NK-92 (cell line): ENCODE results near the gene MZB1.
"Not testable (repeated sequence)": the region's sequence is repeated elsewhere in the genome, so short reads cannot be mapped to it uniquely, and the experiment has no call there.

Source experiments
- DNase-seq: peaks from one replicate; lab custom pipeline; 2025; ENCODE audit not compliant: unreplicated experiment; lab: John Stamatoyannopoulos, UW

The MZB1 gene

GRCh38 chr5:139410993-139411828, 21.5 kb upstream of the MZB1 start:
- no peak for DNase-seq

- no peak for DNase-seq
Observed at GRCh38 chr5:139410121-139410992, 20.6 kb upstream of the MZB1 start.

GRCh38 chr5:139409116-139409515, 19.4 kb upstream of the MZB1 start:
- DNase-seq, result not testable (repeated sequence)

- no peak for DNase-seq
Observed at GRCh38 chr5:139408191-139408590, 18.5 kb upstream of the MZB1 start.

GRCh38 chr5:139407517-139407916, 17.8 kb upstream of the MZB1 start:
- no peak for DNase-seq

GRCh38 chr5:139406963-139407362, 17.2 kb upstream of the MZB1 start:
- DNase-seq, result no peak

DNA sequence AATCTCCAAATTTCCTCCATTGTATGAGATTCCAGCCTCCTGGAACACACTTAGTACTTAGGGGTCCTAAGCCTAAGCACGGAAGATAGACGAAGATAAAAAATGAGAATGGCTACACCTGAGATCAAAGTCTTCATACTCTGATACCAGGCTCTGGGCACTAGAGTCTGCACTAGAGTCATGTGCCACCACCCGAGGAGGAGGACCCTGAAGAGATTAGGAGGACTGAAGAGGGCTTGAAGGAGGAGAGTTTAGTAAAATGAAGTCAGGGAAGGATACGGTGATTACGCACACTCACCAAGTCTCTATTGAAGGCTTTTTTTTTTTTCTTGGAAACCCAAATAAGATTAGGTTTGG, 14.7 kb upstream of the MZB1 start:
- DNase-seq, result no peak

DNA sequence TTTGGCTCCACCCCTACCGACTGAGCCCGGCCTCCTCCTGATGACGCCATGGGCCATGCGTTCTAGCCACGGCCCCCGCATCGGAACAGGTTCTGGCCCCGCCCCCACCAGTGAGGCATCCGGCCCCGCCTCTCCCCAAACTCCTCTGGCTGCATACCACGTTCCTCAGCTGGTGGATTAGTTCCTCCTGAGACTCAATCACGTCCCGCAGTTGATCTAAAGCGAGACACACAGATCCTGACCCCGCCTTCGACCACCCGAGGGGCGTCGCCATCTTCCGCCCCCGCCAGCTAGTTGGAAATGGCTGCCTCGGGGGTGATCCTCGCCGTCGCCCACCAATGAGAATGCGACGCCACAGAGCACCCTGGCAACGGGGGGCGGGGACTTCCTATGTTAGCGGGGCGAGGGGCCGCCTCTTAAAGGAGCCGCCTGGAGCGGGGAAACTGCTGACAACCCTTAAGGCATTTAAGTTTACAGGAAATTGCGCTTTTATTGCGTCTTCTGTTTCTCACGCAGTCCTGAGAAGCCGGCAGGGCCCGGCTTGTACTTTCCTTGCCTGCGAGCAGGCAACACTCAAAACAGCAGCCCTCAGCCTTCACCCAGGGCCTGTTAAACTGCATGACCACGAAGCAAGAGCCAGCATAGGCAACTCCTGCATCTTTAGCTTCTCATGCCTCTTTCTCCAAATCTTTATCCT, 14.2 kb upstream of the MZB1 start, which contains the start of gene SPATA24:
Gene SPATA24 (minus strand): TSS at position 303 of the 697 bp plus-strand sequence. CDS start 29 bp downstream, at position 274.
- DNase-seq, result peak; percentile 78

DNA sequence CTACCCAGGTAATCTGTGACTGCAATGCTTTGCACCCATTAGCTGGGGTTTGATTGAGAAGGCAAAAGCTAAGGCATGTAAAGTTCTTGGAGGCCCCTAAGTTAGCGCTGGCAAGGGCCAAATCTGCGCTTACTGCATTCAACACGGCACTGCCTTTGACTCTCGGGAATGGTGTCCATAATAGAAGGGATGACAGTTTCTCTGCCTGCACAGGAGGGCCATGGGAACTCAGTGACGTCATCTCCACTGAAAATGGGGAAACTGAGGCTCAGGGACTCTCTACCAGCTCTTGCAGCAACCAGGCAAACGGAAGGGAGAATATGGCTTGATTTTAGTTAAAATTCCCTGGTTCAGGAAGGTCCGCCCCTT, 13.7 kb upstream of the MZB1 start:
- no peak for DNase-seq

- no peak for DNase-seq
Observed at GRCh38 chr5:139402561-139403158, 12.9 kb upstream of the MZB1 start.

DNA sequence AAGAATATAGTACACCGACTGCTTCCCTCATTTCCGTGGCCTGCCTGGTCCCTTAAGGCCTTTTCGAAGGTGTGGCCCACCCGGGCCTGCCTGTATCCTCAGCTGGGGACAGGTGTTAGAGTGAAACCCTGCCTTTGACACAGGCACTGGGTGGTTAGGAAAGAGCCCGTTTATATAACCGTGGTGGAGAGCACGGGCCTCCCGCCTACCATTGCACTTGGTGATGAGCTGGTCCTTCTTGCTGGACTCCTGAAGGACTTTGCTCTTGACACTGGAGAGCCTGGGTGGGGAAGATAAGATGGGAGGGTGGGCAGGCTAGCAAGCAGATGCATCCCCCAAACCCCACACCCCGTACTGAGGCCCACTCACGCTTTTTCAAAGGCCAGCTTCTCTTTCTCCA, 11.8 kb upstream of the MZB1 start:
- no peak for DNase-seq

- DNase-seq, result no peak
Observed at GRCh38 chr5:139399501-139400121, 9.9 kb upstream of the MZB1 start.

DNA sequence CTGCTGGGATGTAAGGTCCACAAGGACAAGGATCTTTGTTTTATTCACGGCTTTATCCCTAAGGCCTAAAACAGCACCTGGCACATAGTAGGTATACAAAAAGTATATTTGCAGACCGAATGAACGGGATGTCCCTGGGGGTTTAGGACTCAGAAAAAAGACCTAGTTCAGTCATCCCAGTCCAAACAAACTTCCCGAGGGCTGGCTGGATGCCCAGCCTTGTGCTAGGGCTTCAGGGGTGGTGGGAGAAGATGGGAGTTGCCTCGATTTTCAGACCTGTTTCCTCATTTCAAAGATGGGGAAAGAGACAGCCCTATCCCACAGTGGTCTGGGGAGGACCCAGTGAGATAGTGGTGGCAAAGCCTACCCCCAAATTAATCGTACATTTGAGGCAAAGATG, 8.2 kb upstream of the MZB1 start:
- no peak for DNase-seq

GRCh38 chr5:139396691-139397090, 7.0 kb upstream of the MZB1 start:
- DNase-seq, result no peak

- DNase-seq, result no peak
Observed at GRCh38 chr5:139395844-139396640, 6.3 kb upstream of the MZB1 start.

- DNase-seq, result no peak
Observed at GRCh38 chr5:139394654-139395566, 5.2 kb upstream of the MZB1 start, which contains the start of gene PROB1. TSS of gene PROB1 (minus strand) at chr5:139395104. CDS start at chr5:139395081, 23 bp downstream.

DNA sequence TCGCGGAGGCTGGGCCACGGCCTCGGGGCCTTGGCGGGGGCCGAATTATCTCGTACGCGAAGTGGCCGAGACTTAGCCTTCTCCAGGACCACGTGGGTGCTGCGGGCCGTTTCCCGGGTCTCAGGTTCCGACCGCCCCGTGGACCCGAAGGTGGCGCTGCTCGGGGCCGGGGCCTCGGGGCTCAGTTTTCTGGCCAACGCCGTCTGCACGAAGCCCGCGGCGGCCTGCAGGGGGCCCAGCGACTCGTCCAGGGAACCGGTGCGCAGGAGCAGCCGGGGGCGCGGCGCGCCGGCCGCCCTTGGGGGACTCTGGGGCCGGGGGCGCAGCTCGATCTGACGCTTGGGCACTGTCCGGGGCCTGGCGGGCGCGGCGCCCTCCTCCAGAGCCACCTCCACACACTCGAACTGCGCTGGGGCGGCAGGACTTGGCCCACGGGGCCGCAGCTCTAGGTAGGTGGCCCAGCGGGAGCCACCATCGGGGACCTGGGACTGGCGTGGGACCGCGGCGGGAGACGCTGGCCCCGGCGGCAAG, 4.5 kb upstream of the MZB1 start:
- no peak for DNase-seq

DNA sequence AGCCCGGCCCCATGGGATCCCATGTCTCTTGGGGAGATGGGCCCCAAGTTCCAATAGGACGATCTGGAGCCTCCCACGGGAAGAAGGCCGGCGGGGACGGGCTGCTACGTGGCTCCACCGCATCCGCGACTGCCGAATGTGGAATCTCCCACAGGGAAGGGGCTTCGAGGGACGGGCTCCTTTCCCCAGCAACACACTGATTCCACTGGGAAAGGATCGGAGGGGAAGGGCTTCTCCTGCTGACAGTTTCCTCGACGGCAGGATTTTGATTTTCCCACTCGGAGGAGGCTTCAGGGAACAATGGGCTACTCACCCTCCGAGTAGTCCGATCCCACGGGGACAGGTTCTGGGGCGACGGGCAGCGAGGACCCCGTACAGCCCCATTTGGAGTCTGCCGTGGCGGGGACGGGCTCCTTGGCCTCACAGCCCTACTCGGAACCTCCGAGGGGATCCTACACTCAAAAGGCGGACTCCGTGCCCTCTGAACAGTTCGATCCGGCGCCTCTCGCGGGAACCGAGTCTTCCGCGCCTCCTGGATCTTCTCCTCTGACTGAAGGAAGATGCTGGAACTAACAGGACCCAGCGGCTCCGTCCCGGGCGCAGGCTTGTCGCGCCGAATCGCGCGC, 3.9 kb upstream of the MZB1 start:
- DNase-seq, result no peak
